ENCODE data around the gene UBE2H. TPM values are rescaled to one million over a fixed set of nuclear protein-coding genes. Genes with fewer than 3 reads are reported as not detected.
"Not testable (repeated sequence)": the region's sequence is repeated elsewhere in the genome, so short reads cannot be mapped to it uniquely, and the experiment has no call there.

Gene UBE2H
- total RNA-seq, 4 donors from 2014 or later: 49.5 to 90.9 (median 57.1) TPM

DNA sequence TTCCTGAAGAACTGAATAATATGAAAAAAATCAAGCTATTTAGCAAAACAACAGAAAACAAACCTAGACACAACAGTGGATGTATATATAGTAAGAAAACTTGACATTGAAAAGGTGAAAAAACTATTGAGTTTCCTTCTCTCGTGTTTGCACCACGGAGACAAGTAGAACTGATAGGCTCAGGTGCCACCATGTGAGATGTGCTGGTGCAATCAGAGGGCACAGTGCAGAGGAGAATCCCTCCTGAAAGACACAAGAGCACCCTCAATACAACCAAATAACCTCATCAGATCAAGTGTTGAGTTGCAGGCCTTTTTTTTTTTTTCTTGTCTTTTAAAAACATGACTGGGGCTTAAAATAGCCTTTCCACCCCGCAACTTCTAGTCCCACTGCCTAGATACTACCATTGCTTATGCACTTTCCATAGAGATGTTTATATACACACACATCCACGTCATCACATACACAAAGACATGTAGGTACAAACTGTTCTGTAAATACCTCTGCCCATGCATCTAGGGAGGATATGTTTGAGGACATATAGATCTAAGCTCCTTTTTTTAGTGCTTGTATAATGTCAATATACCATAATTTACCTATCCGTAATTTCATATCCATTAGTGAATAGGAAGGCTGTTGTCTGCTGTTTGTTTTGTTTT lies 54.1 kb downstream of the UBE2H start:
- Histone ChIP-seq H3K9me3 (no peaks in the 10 kb centered on the region), H3K27me3 (no peaks in the 10 kb centered on the region), H3K36me3 (no peaks in the 10 kb centered on the region), H3K4me1 (peaks cover 5% of the 10 kb centered on the region), H3K27ac (no peak overlapping the region), H3K4me3 (no peak overlapping the region)
- no peak for DNase-seq (ENCODE audit: low spot score in 2 of 2)
- 89% methylated on average over 5 of the region's 5 CpGs for WGBS
- TF ChIP-seq POLR2AphosphoS5 (IDR thresholded peaks at IDR 0.05) (no peak), POLR2A (IDR thresholded peaks at IDR 0.05) (no peak), EP300 (IDR thresholded peaks at IDR 0.05) (no peak)
- TF ChIP-seq, protein P1, sequence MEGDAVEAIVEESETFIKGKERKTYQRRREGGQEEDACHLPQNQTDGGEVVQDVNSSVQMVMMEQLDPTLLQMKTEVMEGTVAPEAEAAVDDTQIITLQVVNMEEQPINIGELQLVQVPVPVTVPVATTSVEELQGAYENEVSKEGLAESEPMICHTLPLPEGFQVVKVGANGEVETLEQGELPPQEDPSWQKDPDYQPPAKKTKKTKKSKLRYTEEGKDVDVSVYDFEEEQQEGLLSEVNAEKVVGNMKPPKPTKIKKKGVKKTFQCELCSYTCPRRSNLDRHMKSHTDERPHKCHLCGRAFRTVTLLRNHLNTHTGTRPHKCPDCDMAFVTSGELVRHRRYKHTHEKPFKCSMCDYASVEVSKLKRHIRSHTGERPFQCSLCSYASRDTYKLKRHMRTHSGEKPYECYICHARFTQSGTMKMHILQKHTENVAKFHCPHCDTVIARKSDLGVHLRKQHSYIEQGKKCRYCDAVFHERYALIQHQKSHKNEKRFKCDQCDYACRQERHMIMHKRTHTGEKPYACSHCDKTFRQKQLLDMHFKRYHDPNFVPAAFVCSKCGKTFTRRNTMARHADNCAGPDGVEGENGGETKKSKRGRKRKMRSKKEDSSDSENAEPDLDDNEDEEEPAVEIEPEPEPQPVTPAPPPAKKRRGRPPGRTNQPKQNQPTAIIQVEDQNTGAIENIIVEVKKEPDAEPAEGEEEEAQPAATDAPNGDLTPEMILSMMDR (IDR thresholded peaks at IDR 0.05): no peak

DNA sequence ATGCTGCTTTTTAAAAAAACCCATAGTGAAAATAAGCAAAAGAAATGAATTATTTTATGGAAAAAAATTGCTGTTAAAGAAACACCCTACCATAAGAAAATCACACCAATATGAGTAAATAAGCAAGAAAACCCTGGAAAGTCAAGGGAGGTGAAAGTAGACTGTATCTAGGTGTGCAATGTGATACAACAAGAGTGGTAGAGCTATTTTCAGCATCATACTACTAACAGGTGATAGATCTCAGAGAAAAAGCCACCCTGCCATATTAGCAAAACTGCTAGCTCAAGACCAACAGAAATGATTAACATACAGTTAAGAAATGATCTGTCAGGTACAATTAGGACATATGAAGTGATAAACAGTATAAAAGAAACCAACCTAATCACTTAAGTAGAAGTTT lies 54.8 kb downstream of the UBE2H start:
- TF ChIP-seq, protein P1 (IDR thresholded peaks at IDR 0.05): no peak
- TF ChIP-seq POLR2AphosphoS5 (IDR thresholded peaks at IDR 0.05): no peak
- no peak for TF ChIP-seq EP300 (IDR thresholded peaks at IDR 0.05)
- TF ChIP-seq POLR2A (IDR thresholded peaks at IDR 0.05): no peak
- H3K4me3 ChIP-seq: no peak overlapping the region
- H3K27me3 ChIP-seq: no peaks in the 10 kb centered on the region
- no peaks in the 10 kb centered on the region for H3K9me3 ChIP-seq
- no peaks in the 10 kb centered on the region for H3K36me3 ChIP-seq
- no peak for DNase-seq (ENCODE audit: low spot score in 2 of 2)
- no peak overlapping the region for H3K27ac ChIP-seq
- H3K4me1 ChIP-seq: peaks cover 5% of the 10 kb centered on the region

DNA sequence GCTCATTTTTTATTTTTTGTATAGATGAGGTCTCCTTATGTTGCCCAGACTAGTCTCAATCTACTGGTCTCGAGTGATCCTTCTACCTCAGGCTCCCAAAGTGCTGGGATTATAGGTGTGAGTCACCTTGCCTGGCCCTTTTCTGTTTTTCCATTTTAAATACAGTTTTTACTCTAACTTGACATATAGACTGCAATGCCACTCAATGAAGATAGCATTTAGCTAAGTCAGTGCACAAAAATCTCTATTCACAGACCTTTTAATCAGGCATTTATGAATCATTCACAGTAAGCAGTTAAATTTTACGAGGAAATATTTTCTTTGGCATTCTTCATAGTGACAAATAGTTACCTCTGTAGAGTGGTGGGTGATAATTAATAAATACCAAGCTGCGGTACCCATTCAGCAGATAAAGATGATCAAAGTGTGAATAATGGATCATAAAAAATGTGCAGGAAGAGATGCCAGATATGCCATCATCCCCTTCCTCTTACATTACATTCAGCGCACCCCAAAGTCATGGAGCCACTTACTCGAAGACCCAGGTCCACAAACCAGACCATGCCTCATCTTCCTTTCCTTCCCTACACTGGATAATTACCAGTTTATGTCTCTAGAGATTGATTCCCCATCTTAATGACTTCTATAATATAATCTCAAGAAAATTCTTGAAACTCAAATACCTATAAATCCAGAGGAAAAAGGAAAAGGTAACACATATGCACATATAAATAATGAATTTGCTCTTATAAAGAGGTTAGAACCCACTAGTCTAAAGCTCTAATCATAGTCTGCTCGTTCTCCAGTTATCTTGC lies 56.0 kb downstream of the UBE2H start:
- peaks cover 5% of the 10 kb centered on the region for H3K4me1 ChIP-seq
- H3K27ac ChIP-seq: no peak overlapping the region
- no peaks in the 10 kb centered on the region for H3K36me3 ChIP-seq
- no peak for TF ChIP-seq EP300 (IDR thresholded peaks at IDR 0.05)
- TF ChIP-seq, protein P1 (IDR thresholded peaks at IDR 0.05): no peak
- no peak for TF ChIP-seq POLR2AphosphoS5 (IDR thresholded peaks at IDR 0.05)
- TF ChIP-seq POLR2A (IDR thresholded peaks at IDR 0.05): no peak
- no peak for DNase-seq (ENCODE audit: low spot score in 2 of 2)
- H3K4me3 ChIP-seq: no peak overlapping the region
- 78% methylated on average over 6 of the region's 6 CpGs for whole genome bisulfite sequencing
- no peaks in the 10 kb centered on the region for H3K9me3 ChIP-seq
- H3K27me3 ChIP-seq: no peaks in the 10 kb centered on the region

DNA sequence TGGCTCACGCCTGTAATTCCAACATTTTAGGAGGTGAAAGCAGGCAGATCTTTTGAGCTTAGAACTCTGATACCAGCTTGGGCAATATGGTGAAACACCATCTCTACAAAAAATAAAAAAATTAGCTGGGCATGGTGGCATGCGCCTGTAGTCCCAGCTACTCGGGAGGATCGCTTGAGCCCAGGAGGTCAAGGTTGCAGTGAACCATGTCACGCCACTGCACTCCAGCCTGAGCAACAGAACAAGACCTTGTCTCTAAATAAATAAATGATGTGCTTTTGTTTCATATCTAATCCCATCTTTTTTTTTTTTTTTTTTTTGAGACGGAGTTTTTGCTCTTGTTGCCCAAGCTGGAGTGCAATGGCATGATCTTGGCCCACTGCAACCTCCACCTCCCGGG lies 58.6 kb downstream of the UBE2H start:
- WGBS: 91% methylated on average over 7 of the region's 7 CpGs
- not testable (repeated sequence) for H3K36me3 ChIP-seq; H3K4me1 ChIP-seq; H3K27me3 ChIP-seq; H3K4me3 ChIP-seq; H3K9me3 ChIP-seq; DNase-seq (ENCODE audit: low spot score in 2 of 2); H3K27ac ChIP-seq

DNA sequence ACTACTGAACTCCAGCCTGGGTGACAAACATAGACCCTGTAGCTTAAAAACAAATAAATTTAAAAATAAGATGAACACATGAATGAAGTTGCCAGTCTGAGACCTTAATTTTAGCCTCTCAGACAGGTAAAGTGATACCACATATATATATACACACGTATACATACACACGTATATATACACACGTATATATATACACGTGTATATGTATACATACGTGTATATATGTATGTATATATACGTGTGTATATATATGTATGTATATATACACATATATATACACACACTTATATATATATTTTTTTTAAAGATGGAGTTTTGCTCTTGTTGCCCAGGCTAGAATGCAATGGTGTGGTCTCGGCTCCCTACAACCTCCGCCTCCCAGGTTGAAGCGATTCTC lies 62.7 kb downstream of the UBE2H start:
- no peak overlapping the region for H3K4me3 ChIP-seq
- no peaks in the 10 kb centered on the region for H3K9me3 ChIP-seq
- H3K36me3 ChIP-seq: no peaks in the 10 kb centered on the region
- no peak for DNase-seq (ENCODE audit: low spot score in 2 of 2)
- WGBS: 91% methylated on average over 9 of the region's 9 CpGs
- no peaks in the 10 kb centered on the region for H3K27me3 ChIP-seq
- TF ChIP-seq POLR2A (IDR thresholded peaks at IDR 0.05): no peak
- no peak for TF ChIP-seq EP300 (IDR thresholded peaks at IDR 0.05)
- no peak for TF ChIP-seq POLR2AphosphoS5 (IDR thresholded peaks at IDR 0.05)
- TF ChIP-seq, protein P1 (IDR thresholded peaks at IDR 0.05): no peak
- no peak overlapping the region for H3K27ac ChIP-seq
- H3K4me1 ChIP-seq: no peaks in the 10 kb centered on the region
